Measurements from ENCODE around the gene CCDC124. TPM values are rescaled to one million over a fixed set of nuclear protein-coding genes. Genes with fewer than 3 reads are reported as not detected.

CCDC124 gene
- total and polyA plus RNA-seq, 10 of the 15 experiments (the other 5 are each of a cell fraction or from before 2014, with no cell fraction given) = 3.7 to 184 (median 51.8) TPM

- WGBS (ENCODE audit: insufficient coverage, insufficient replicate concordance, low lambda C conversion rate, missing lambda C conversion rate) = 29% methylated on average over 7 of the region's 7 CpGs
- Histone ChIP-seq H3K4me2 (ENCODE audit: control insufficient read depth, insufficient read depth) (no peak overlapping the region), H4K20me1 (ENCODE audit: control insufficient read depth, insufficient read depth) (no peaks in the 10 kb centered on the region), H3K27ac (ENCODE audit: control insufficient read depth, insufficient read depth) (no peak overlapping the region), H3K27me3 (replicated peaks in 1 of 2; ENCODE audit: control insufficient read depth in 2 of 2, insufficient read depth in 2 of 2, low read length in 1 of 2) (no peaks in the 10 kb centered on the region), H3K4me3 (no peak overlapping the region), H3K79me2 (ENCODE audit: control insufficient read depth, insufficient read depth, low read length) (peaks cover 6% of the 10 kb centered on the region), H3K4me1 (ENCODE audit: control insufficient read depth, insufficient read depth, low read length) (no peaks in the 10 kb centered on the region; the same call in 1 of the 2 replicates), H3K9me3 (replicated peaks; ENCODE audit: control insufficient read depth, insufficient read depth, low read length) (no peaks in the 10 kb centered on the region), H2AFZ (ENCODE audit: control insufficient read depth, low read depth, low read length) (no peak overlapping the region), H3K9ac (ENCODE audit: control insufficient read depth, insufficient read depth, low read length) (no peak overlapping the region), H3K36me3 (ENCODE audit: control insufficient read depth in 2 of 2, insufficient read depth in 2 of 2, low read length in 1 of 2) (no peaks in the 10 kb centered on the region; a peak in 2 of 4 replicates)
- SMC1A ChIA-PET (ENCODE audit: uncharacterized antibody, unreplicated experiment) = interaction anchor here (1.1 to 4.8 kb wide), 8 partner anchors 8 to 119 kb away, joined by 3 to 90 read pairs (median 6); partner anchors contain the start of genes JAK3, RPL18A and SLC5A5
- no peak for DNase-seq (ENCODE audit: low read depth, low spot score)
- RAD21 ChIA-PET (ENCODE audit: unreplicated experiment) = interaction anchor here (0.7 to 4.1 kb wide), 14 partner anchors 9 to 119 kb away, joined by 3 to 113 read pairs (median 4); partner anchors contain the start of genes ARRDC2 and RPL18A
- intact Hi-C loops (cut with micrococcal nuclease; ENCODE audit: unreplicated experiment) = loop anchor here (1.0 to 10.0 kb wide), 3 partner anchors 59 to 153 kb away; no protein-coding TSS in a partner anchor
- no TSS peak for BruUV-seq (replicated peaks)
- peak; percentile 99 for ATAC-seq
- in situ Hi-C loops (cut with MboI) = no loop called here
- CTCF ChIA-PET = interaction anchor here (0.8 to 11.0 kb wide), 25 partner anchors 9 to 314 kb away, joined by 3 to 302 read pairs (median 4); partner anchors contain the start of genes RPL18A and SLC5A5
- POLR2A ChIA-PET = interaction anchor here (1.4 kb wide), 1 partner anchor 58 kb away, joined by 9 read pairs; no protein-coding TSS in a partner anchor
- FAIRE-seq = peak; percentile 99
- TF ChIP-seq NFXL1 (IDR thresholded peaks at IDR 0.05; ENCODE audit: borderline replicate concordance) (no peak), RB1 (IDR thresholded peaks at IDR 0.05; ENCODE audit: borderline replicate concordance) (0 out of 2 replicates have a peak, but pooled peaks have one; percentile 41), SMC3 (IDR thresholded peaks at IDR 0.05; ENCODE audit: borderline replicate concordance, low read length) (peak; percentile 96), DPF2 (IDR thresholded peaks at IDR 0.05) (no peak; the same call in 1 of the 2 replicates), PAX5 (IDR thresholded peaks at IDR 0.05; ENCODE audit: borderline replicate concordance, low read depth, low read length) (peak; percentile 58; the same call in 1 of the 2 replicates), IRF5 (IDR thresholded peaks at IDR 0.05; ENCODE audit: borderline replicate concordance) (no peak), SRF (IDR thresholded peaks at IDR 0.05; ENCODE audit: low read depth in 2 of 2, low read length in 2 of 2) (no peak), RBBP5 (conservative IDR thresholded peaks at IDR 0.05) (no peak), ZSCAN29 (IDR thresholded peaks at IDR 0.05) (no peak), BRCA1 (IDR thresholded peaks at IDR 0.05; ENCODE audit: low read depth, low read length) (no peak), ZNF217 (IDR thresholded peaks at IDR 0.05) (no peak), POU2F2 (IDR thresholded peaks at IDR 0.05; ENCODE audit: borderline replicate concordance, low read depth, low read length) (0 out of 3 replicates have a peak, but pooled peaks have one; percentile 58), FOXK2 (IDR thresholded peaks at IDR 0.05) (no peak), NBN (IDR thresholded peaks at IDR 0.05) (0 out of 2 replicates have a peak, but pooled peaks have one; percentile 54), CREB1 (IDR thresholded peaks at IDR 0.05; ENCODE audit: low read depth) (peak; percentile 20; the same call in 1 of the 2 replicates)
- TF ChIP-seq, protein P1, sequence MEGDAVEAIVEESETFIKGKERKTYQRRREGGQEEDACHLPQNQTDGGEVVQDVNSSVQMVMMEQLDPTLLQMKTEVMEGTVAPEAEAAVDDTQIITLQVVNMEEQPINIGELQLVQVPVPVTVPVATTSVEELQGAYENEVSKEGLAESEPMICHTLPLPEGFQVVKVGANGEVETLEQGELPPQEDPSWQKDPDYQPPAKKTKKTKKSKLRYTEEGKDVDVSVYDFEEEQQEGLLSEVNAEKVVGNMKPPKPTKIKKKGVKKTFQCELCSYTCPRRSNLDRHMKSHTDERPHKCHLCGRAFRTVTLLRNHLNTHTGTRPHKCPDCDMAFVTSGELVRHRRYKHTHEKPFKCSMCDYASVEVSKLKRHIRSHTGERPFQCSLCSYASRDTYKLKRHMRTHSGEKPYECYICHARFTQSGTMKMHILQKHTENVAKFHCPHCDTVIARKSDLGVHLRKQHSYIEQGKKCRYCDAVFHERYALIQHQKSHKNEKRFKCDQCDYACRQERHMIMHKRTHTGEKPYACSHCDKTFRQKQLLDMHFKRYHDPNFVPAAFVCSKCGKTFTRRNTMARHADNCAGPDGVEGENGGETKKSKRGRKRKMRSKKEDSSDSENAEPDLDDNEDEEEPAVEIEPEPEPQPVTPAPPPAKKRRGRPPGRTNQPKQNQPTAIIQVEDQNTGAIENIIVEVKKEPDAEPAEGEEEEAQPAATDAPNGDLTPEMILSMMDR (IDR thresholded peaks at IDR 0.05 in 2 of 3, conservative IDR thresholded peaks at IDR 0.05 in 1 of 3; ENCODE audit: control insufficient read depth in 2 of 3, extremely low read depth in 1 of 3, insufficient read depth in 1 of 3, low read depth in 3 of 3, low read length in 3 of 3) = peak; percentile 95 to 98 (median 96)
- TF ChIP-seq, protein P2, sequence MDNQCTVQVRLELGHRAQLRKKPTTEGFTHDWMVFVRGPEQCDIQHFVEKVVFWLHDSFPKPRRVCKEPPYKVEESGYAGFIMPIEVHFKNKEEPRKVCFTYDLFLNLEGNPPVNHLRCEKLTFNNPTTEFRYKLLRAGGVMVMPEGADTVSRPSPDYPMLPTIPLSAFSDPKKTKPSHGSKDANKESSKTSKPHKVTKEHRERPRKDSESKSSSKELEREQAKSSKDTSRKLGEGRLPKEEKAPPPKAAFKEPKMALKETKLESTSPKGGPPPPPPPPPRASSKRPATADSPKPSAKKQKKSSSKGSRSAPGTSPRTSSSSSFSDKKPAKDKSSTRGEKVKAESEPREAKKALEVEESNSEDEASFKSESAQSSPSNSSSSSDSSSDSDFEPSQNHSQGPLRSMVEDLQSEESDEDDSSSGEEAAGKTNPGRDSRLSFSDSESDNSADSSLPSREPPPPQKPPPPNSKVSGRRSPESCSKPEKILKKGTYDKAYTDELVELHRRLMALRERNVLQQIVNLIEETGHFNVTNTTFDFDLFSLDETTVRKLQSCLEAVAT (IDR thresholded peaks at IDR 0.05) = 0 out of 2 replicates have a peak, but pooled peaks have one; percentile 42
- TF ChIP-seq, protein P3, sequence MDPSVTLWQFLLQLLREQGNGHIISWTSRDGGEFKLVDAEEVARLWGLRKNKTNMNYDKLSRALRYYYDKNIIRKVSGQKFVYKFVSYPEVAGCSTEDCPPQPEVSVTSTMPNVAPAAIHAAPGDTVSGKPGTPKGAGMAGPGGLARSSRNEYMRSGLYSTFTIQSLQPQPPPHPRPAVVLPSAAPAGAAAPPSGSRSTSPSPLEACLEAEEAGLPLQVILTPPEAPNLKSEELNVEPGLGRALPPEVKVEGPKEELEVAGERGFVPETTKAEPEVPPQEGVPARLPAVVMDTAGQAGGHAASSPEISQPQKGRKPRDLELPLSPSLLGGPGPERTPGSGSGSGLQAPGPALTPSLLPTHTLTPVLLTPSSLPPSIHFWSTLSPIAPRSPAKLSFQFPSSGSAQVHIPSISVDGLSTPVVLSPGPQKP (IDR thresholded peaks at IDR 0.05; ENCODE audit: low read depth, low read length) = 0 out of 2 replicates have a peak, but pooled peaks have one; percentile 46
Measured at GRCh38 chr19:17938092-17938845, 5.5 kb downstream of the CCDC124 start.
